Erythroblast (primary cell): ENCODE data around the gene BCO2.

Experiments used
- GATA1 ChIP-seq: IDR thresholded peaks from 2 replicates; pipeline ENCODE4 v1.6.1; 2011; ENCODE audit warnings: low read depth, mild to moderate bottlenecking, control low read depth, low read length, moderate library complexity
- POLR2A ChIP-seq: IDR thresholded peaks from 2 replicates; pipeline ENCODE4 v1.6.1; 2011; ENCODE audit warnings: mild to moderate bottlenecking, low read length

DNA sequence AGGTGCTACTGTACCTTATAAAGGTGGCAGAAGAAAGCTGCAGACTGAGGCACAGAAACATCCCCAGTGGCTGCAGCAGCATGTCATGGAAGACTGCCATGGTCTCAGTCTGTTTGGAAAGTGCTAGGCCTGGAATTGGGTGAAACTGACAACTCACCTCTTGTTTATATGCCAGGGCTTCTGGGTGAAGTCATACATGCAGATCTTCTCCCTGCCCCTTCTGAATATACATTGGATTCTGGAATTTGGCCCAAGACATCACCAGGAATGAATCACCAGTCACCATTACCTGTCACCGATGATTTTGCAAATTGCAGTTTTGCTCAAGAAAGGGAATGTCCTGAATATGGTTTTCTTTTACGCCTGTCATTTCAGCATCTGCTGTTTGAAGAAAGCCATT, 85.2 kb downstream of the BCO2 start, which contains the start of gene PLET1:
- TF ChIP-seq POLR2A: no peak
- no peak for TF ChIP-seq GATA1
